HG03280 (cell line): ENCODE results near the gene AHDC1.

ENCODE experiments used
- ATAC-seq: cut with Tn5 transposase; IDR thresholded peaks from one replicate; pipeline ENCODE4 v1.9.1; 2021; ENCODE audit warnings: mild to moderate bottlenecking, moderate library complexity; ENCODE audit not compliant: unreplicated experiment

Gene AHDC1

GRCh38 chr1:27615346-27616192 lies 11.6 kb upstream of the AHDC1 start:
- ATAC-seq = no peak

DNA sequence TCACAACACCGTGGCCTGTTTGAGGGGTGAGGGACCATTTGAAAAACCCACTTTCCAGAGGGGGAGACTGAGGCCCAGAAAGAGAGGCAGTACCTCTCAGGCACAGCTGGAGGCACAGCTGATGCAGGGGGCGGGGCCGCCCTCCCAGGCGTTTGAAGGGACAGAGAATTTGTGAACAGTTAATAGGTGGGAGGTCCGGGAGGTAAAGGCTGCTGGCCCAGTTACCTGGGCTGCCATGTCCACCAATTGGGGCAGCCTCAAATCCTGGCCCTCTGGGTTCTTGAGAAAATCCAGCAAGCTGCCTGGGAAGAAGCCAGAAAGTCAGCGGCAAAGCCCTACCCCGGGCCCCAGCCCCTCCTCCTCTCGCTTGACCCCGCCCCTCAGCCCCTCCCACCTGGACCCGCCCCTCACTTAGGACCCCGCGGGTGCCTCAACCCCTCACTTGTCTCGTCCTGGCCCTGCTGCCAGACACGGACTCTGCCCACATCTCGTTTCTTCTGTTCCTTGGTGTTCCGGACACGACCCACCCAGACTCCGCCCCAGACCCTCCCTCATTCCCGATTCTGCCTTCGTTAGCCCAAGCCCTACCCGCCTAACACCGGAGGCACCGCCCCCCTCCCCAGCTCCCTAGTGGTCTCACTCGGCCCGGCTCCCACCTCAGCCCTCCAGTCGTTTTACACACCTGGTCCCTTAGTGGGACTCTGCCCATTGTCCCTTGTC lies 10.8 kb upstream of the AHDC1 start:
- no peak for ATAC-seq

DNA sequence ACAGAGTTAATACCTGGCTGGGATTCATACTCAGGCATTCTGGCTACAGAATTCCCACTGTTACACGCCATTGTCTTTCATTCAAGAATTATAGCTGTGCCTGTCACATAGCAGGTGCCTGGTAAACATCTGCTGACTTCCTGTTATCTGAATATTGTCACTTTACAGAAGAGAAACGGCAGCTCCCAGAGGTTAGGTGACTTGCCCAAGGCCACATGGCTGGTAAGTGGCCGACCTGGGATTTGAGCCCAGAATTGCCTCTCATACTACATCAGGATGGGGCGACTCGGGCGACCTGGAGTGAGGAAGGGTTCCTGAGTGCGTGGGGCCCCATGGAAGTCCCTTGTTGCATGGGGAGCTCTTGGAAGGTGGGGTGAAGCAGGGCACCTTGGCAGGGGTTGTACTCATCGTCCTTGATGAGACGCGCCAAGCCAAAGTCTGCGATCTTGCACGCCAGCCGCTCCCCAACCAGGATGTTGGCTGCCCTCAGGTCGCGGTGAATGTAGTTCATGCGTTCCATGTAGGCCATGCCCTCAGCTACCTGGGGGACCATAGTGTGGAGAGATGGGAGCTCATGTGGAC lies 10.2 kb upstream of the AHDC1 start:
- no peak for ATAC-seq

GRCh38 chr1:27612718-27613117 lies 8.8 kb upstream of the AHDC1 start:
- no peak for ATAC-seq

GRCh38 chr1:27611450-27611849 lies 7.5 kb upstream of the AHDC1 start:
- no peak for ATAC-seq

GRCh38 chr1:27609618-27610240 lies 5.8 kb upstream of the AHDC1 start:
- ATAC-seq = no peak

GRCh38 chr1:27609210-27609555 lies 5.2 kb upstream of the AHDC1 start:
- ATAC-seq = no peak

- ATAC-seq = no peak
Observed at GRCh38 chr1:27607239-27607804, 3.4 kb upstream of the AHDC1 start.

- no peak for ATAC-seq
Observed at GRCh38 chr1:27606708-27607238, 2.8 kb upstream of the AHDC1 start.

- no peak for ATAC-seq
Observed at GRCh38 chr1:27605796-27606707, 2.1 kb upstream of the AHDC1 start.

- no peak for ATAC-seq
Observed at GRCh38 chr1:27605300-27605766, 1.4 kb upstream of the AHDC1 start.

GRCh38 chr1:27604579-27605299 lies 795 bp upstream of the AHDC1 start:
- ATAC-seq = no peak

DNA sequence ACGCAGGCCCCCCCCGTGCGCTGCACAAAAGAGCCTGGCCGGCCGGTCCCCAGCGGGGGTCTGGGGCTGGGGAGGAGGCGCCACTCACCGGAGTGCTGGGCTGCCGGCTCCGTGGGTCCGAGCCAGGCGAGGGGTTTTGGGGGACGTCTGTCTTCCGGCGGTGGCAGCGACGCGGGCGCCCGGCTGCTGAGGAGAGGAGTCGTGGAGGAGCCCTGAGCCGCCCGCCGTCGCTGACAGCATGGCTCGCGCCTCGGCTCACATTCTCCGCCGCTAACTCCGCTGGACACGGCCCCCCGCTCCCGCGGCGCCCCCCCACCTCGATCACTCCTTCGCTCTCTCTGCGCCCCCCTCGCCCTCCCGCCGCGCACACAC lies 649 bp downstream of the AHDC1 start:
- no peak for ATAC-seq

GRCh38 chr1:27602462-27603308 lies 1.3 kb downstream of the AHDC1 start:
- ATAC-seq = no peak

DNA sequence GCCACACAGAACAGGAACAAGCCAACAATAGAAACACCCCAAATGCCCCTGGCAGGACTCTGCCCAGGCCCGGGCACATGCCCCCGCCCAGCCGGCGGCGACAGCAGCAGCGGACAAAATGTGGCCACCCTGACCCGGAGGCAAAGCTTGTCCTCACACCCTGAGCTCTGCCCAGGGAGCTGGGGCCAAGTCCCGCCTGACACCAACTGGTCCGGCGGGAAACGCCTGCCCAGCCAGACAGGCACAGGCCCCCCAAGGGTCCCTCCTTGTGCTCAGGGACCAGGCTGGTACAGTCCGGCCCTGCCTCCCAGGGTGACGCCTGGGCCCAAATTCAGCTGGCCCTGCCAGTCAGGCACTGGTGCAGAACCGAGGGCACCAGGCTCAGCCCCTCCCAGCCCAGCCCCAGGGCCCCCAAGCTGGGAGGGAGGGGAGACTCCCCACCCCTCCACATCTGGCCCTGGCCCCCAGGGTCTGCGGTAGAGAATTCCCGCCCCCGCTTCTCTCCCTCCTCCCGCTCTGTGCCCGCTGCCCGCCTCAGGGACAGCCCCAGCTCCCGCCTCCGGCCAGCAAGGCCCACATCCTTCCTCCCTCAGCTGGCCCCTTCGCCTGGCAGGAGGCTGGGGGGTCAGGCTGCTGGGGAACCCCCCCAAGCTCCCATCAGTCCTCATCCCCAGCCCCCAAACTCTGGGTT lies 2.0 kb downstream of the AHDC1 start:
- ATAC-seq = no peak

DNA sequence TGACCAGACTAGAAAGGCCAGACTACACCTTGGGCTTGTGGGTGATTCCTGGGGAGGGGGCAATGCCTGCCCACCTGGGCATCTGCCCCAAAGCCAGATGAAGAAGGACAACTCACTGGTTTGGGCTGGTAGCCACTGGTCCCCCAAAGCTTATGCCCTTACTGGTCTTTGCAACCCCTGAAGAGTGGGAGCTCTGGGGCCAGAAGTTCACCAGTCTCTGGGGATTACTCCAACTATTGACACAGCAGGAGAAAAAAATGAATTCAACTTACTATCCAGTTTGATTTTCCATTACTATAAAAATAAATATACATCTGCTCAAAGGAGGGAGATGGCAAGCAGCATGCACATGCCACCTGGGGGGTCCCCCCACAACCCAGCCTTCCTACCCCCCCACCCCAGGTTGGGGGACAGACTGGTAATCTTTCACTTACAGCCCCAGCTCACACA lies 2.6 kb downstream of the AHDC1 start:
- ATAC-seq = no peak

GRCh38 chr1:27600498-27601175 lies 3.3 kb downstream of the AHDC1 start:
- ATAC-seq = no peak
